MM.1S (cell line): ENCODE measurements around the gene CCDC88C.

Experiments used
- DNase-seq: peaks from one replicate; pipeline ENCODE4 v3.0.0-alpha.2; 2015
- H2AFZ ChIP-seq: fragments of 300-600 bp; sonication (generic); 2 replicates; pipeline ENCODE4 v1.6.0; 2016; ENCODE audit warnings: antibody characterized with exemption, low read length
- H3F3A ChIP-seq: fragments of 300-600 bp; sonication (generic); 2 replicates; pipeline ENCODE4 v1.6.1; 2016; ENCODE audit warnings: mild to moderate bottlenecking, antibody characterized with exemption, low read length, moderate library complexity, mixed read lengths; ENCODE audit not compliant: insufficient read depth
- H3K27ac ChIP-seq: fragments of 300-600 bp; sonication (generic); 2 replicates; pipeline ENCODE4 v1.5.1; 2016; ENCODE audit warnings: mild to moderate bottlenecking, low read length
- H3K27me3 ChIP-seq: fragments of 300-600 bp; sonication (generic); replicated peaks from 2 replicates; pipeline ENCODE4 v1.6.0; 2016; ENCODE audit warnings: low read length; ENCODE audit not compliant: insufficient read depth
- H3K36me3 ChIP-seq: fragments of 300-600 bp; sonication (generic); replicated peaks from 2 replicates; pipeline ENCODE4 v1.6.1; 2016; ENCODE audit warnings: mild to moderate bottlenecking, low read length, mixed read lengths; ENCODE audit not compliant: insufficient read depth
- H3K4me1 ChIP-seq: fragments of 300-600 bp; sonication (generic); 2 replicates; pipeline ENCODE4 v1.6.1; 2016; ENCODE audit warnings: low read length, mixed read lengths
- H3K4me2 ChIP-seq: fragments of 300-600 bp; sonication (generic); 2 replicates; pipeline ENCODE4 v1.6.0; 2016; ENCODE audit warnings: low read depth, low read length
- H3K4me3 ChIP-seq: fragments of 300-600 bp; sonication (generic); 2 replicates; pipeline ENCODE4 v1.5.1; 2016; ENCODE audit warnings: low read length, mixed read lengths
- H3K79me2 ChIP-seq: fragments of 300-600 bp; sonication (generic); 2 replicates; pipeline ENCODE4 v1.6.1; 2016; ENCODE audit warnings: mixed run types, low read length, mixed read lengths
- H3K9ac ChIP-seq: fragments of 300-600 bp; sonication (generic); 2 replicates; pipeline ENCODE4 v1.6.1; 2016; ENCODE audit warnings: low read length, mixed read lengths
- H3K9me2 ChIP-seq: fragments of 300-600 bp; sonication (generic); replicated peaks from 2 replicates; pipeline ENCODE4 v1.6.1; 2016; ENCODE audit warnings: mild to moderate bottlenecking, low read length, mixed read lengths; ENCODE audit not compliant: insufficient read depth
- H3K9me3 ChIP-seq: fragments of 300-600 bp; sonication (generic); replicated peaks from 2 replicates; pipeline ENCODE4 v1.6.1; 2016; ENCODE audit warnings: mild to moderate bottlenecking, low read length, mixed read lengths; ENCODE audit not compliant: insufficient read depth
- H4K20me1 ChIP-seq: fragments of 300-600 bp; sonication (generic); 2 replicates; pipeline ENCODE4 v1.6.1; 2016; ENCODE audit warnings: mild to moderate bottlenecking, low read length, moderate library complexity, mixed read lengths; ENCODE audit not compliant: insufficient read depth
- CTCF ChIP-seq: fragments of 300-600 bp; sonication (generic); IDR thresholded peaks from 2 replicates; pipeline ENCODE4 v1.5.1; 2016; ENCODE audit warnings: antibody characterized with exemption, low read length, mixed read lengths
- EZH2 ChIP-seq: fragments of 300-600 bp; sonication (generic); optimal IDR thresholded peaks from 2 replicates; pipeline ENCODE3; 2017; ENCODE audit warnings: low read depth, mild to moderate bottlenecking, antibody characterized with exemption, low read length, mixed read lengths
- EZH2phosphoT487 ChIP-seq: fragments of 300-600 bp; sonication (generic); IDR thresholded peaks from 2 replicates; pipeline ENCODE4 v1.6.1; 2018; ENCODE audit warnings: antibody characterized with exemption, low read length

Gene CCDC88C

GRCh38 chr14:91349481-91350074, 68.0 kb downstream of the CCDC88C start:
- Histone ChIP-seq H3K36me3 (no peaks in the 10 kb centered on the region; the same call in 1 of the 2 replicates), H3K4me3 (peak overlapping the region; percentile 31; the same call in 1 of the 2 replicates), H3F3A (peaks cover 63% of the 10 kb centered on the region), H3K9me3 (no peaks in the 10 kb centered on the region), H4K20me1 (no peaks in the 10 kb centered on the region), H2AFZ (no peak overlapping the region), H3K9me2 (no peaks in the 10 kb centered on the region), H3K9ac (peak overlapping the region; percentile 76), H3K4me1 (peaks cover 69% of the 10 kb centered on the region), H3K4me2 (peak overlapping the region; percentile 95; the same call in 1 of the 2 replicates), H3K27me3 (no peaks in the 10 kb centered on the region), H3K27ac (peak overlapping the region; percentile 99), H3K79me2 (peaks cover 80% of the 10 kb centered on the region)
- peak; percentile 81 for DNase-seq
- TF ChIP-seq CTCF (no peak), EZH2 (no peak), EZH2phosphoT487 (no peak)

- Histone ChIP-seq H3K27me3 (no peaks in the 10 kb centered on the region), H3K27ac (peak overlapping the region; percentile 99), H3K9me3 (no peaks in the 10 kb centered on the region), H3K9me2 (no peaks in the 10 kb centered on the region), H3K36me3 (no peaks in the 10 kb centered on the region; the same call in 1 of the 2 replicates), H2AFZ (no peak overlapping the region), H3K4me3 (peak overlapping the region; percentile 31; the same call in 1 of the 2 replicates), H3K4me1 (peaks cover 63% of the 10 kb centered on the region), H3K4me2 (peak overlapping the region; percentile 95), H3F3A (peaks cover 58% of the 10 kb centered on the region), H4K20me1 (no peaks in the 10 kb centered on the region), H3K9ac (peak overlapping the region; percentile 76), H3K79me2 (peaks cover 79% of the 10 kb centered on the region)
- TF ChIP-seq EZH2 (no peak), CTCF (no peak), EZH2phosphoT487 (no peak)
- DNase-seq = no peak
These were observed 68.7 kb downstream of the CCDC88C start for GRCh38 chr14:91348845-91349465.

GRCh38 chr14:91346838-91347173, 70.8 kb downstream of the CCDC88C start:
- H3K9ac ChIP-seq = no peak overlapping the region
- H3K27ac ChIP-seq = peak overlapping the region; percentile 79
- peaks cover 79% of the 10 kb centered on the region for H3K79me2 ChIP-seq

More at GRCh38 chr14:91346838-91347173, 70.8 kb downstream of the CCDC88C start:
- H3K27me3 ChIP-seq = no peaks in the 10 kb centered on the region
- peaks cover 41% of the 10 kb centered on the region for H3K4me1 ChIP-seq
- no peak overlapping the region for H3K4me3 ChIP-seq
- H3K4me2 ChIP-seq = no peak overlapping the region; the same call in 1 of the 2 replicates
- H3F3A ChIP-seq = peaks cover 40% of the 10 kb centered on the region
- no peak overlapping the region for H2AFZ ChIP-seq
- TF ChIP-seq EZH2phosphoT487 (no peak), CTCF (no peak), EZH2 (no peak)
- no peaks in the 10 kb centered on the region for H4K20me1 ChIP-seq
- H3K36me3 ChIP-seq = no peaks in the 10 kb centered on the region; the same call in 1 of the 2 replicates
- no peaks in the 10 kb centered on the region for H3K9me3 ChIP-seq
- DNase-seq = no peak
- no peaks in the 10 kb centered on the region for H3K9me2 ChIP-seq
